Measurements from ENCODE around the gene PRC1.

PRC1 gene

DNA sequence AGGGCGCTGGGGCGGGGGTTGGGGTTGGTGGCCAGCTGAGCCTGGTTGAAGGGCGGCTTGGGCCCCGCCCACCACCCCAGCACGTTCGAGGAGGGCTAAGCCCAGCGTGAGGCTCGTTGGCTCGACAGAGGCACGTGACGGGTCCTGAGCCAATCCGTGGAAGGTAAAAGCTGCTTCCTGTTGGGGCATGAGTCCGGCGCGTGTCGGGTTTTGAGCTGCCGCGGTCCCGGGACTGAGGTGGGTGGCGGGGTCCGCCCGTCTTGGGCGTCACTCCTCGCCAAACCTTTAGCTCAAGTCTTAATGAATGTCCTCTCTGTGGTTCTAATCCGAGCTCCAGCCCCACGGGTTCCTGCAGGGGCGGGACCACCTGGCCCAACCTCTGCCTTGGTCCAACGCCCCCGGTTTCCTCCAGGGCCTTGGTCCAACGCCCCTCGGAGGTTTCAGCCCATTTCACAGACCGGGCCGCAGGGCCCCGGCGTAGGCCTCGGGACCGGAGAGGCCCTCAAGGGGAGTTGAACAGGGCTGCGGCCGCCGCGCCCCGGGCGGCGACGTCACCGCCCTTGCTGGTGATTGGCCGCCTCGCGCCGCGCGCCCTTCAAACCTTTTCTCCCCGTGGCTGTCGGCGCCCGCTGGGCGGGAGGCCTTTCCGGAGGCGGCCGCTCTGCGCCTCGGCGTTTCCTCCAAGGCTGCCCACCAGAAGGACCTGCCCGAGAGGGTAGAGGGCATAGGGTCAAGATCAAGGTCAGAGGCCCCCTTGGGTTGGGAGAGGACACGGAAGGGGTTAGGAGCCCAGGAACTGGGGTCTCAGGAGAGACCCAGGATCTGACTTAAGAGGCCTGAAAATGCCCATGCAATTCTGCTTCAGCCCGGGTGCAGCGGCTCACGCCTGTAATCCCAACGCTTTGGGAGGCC is 39.4 kb downstream of the PRC1 start, which contains the start of gene RCCD1:
RCCD1 (plus strand) TSS at position 173 of the 912 bp plus-strand sequence. CDS start 1,851 bp downstream, outside the sequence.
- FAIRE-seq: no peak

DNA sequence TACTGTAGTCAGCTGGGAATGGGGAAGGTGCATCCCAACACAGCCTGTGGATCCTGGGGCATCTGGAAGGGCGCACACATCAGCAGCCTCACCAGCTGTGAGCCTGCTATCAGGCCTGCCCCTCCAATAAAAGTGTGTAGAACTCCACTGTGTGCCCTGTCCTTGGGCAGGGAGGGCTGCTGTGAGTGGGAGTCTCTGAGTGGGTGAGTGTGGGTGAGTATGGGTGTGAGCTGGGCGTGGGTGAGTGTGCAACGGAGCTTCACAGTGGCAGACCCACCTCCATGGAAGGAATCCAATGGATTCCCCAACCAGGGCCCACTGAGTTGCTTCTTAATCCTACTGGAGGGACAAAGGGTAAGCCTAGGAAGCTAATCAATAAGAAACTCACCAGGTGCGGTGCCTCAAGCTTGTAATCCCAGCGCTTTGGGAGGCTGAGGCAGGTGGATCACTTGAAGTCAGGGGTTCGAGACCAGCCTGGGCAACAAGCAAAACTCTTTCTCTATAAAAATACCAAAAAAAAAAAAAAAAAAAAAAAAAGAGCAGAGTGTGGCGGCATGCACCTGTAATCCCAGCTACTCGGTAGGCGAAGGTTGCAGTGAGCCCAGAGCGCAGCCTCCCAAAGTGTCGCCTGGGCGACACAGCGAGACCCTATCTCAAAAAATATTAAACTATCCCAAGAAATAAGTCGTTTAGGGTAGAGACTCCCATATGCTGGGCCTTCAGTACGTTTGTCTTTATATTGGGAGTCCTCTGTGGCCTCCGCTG is 40.2 kb downstream of the PRC1 start:
- no peak for FAIRE-seq

DNA sequence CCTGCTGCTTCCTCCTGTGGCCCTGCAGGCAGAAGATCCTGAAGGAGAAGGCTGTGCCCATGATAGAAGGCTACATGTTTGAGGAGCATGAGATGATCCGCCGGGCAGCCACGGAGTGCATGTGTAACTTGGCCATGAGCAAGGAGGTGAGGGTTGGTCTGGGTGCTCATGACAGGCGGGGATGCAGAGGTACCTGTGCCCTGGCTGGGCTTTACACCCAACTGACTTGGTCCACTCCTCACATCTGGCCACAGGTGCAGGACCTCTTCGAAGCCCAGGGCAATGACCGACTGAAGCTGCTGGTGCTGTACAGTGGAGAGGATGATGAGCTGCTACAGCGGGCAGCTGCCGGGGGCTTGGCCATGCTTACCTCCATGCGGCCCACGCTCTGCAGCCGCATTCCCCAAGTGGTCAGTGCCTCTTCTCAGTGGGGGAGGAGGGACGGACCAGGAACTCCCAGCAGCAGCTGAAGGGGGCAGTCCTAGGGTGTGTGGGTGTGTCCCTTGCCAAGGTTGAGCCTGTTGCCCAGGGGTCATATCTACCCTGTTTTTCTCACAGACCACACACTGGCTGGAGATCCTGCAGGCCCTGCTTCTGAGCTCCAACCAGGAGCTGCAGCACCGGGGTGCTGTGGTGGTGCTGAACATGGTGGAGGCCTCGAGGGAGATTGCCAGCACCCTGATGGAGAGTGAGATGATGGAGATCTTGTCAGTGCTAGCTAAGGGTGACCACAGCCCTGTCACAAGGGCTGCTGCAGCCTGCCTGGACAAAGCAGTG is 41.2 kb downstream of the PRC1 start:
- FAIRE-seq: no peak

DNA sequence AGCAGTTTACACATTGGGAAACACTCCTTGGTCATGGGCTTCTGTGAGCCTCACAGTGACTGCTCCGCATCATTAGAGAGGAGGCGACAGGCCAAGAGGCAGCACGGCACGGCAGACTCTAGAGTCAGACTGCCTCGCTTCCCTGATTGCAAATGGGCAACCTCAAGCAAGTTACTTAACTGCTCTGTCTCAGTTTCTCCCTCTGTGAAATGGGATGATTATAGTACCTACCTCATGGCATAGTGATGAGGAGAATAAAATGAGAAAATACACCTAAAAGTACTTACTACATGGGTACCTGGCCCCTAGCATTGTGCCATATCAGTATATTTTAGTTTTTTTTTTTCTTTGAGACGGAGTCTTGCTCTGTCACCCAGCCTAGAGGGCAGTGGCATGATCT is 43.7 kb downstream of the PRC1 start:
- no peak for FAIRE-seq

DNA sequence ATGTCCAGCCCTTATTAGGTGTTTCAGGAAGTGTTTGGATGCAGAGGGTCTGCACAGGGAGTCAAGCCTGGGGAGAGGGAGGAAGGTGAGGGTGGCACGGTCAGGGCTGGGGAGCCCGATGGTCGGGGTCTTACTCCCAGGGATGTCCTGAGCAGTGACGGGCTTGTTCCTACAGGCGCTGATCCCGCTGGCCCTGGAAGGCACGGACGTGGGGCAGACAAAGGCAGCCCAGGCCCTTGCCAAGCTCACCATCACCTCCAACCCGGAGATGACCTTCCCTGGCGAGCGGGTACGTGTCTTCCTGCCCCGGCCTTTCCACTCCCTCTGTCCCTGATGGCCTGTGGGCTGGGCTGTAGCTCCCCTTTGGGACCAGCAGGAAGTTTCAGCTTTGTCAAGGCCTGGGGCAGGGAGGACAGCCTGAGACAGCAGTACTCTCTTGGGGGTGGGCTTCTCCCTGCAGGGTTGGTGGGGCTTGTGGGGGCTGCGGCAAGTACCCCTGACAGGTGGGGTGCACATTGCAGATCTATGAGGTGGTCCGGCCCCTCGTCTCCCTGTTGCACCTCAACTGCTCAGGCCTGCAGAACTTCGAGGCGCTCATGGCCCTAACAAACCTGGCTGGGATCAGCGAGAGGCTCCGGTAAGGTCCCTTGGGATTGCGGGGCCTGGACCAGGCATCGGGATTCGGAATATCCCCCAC is 44.2 kb downstream of the PRC1 start:
- no peak for FAIRE-seq

DNA sequence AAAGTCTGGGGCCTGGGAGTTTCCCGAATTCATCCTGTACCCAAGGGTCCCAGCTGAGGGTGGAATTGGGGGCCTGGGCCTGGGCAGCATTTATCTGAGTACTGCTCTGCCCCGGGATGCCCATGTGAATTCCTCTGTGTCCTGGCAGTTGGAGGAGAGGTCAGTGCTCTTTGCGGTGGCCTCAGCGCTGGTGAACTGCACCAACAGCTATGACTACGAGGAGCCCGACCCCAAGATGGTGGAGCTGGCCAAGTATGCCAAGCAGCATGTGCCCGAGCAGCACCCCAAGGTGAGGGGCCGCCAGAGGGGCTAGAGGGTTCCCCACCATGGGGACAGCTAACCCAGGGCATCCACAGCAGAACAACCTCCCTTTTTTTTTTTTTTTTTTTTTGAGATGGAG is 45.8 kb downstream of the PRC1 start:
- no peak for FAIRE-seq

DNA sequence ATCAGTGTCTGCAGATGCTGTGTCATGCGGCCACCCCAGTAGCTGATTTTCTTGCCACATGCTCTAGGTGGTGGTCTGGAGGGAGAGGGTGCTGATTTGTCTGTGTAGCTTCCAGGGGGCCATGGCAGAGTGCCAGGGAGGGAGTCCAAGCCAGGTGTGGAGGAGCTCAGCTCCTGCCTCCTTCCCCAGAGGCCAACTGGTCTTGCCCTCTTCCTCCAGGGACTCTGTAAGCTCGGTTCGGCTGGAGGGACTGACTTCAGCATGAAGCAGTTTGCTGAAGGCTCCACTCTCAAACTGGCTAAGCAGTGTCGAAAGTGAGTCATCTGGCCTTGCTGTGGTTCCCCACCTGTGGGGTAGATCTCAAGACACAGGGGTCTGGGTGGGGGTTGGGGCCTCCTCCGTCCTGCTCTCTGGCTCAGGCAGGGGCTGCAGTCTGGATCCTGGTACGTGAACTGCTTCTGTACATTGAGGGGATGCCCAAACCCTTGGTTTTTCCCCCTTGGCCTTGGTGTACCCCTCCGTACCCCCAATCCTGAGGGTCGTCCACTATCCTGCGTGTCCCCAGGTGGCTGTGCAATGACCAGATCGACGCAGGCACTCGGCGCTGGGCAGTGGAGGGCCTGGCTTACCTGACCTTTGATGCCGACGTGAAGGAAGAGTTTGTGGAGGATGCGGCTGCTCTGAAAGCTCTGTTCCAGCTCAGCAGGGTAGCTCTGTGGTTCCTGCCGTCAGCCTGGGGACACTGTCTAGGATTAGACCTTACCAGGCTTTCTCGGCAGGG is 46.6 kb downstream of the PRC1 start:
- no peak for FAIRE-seq

DNA sequence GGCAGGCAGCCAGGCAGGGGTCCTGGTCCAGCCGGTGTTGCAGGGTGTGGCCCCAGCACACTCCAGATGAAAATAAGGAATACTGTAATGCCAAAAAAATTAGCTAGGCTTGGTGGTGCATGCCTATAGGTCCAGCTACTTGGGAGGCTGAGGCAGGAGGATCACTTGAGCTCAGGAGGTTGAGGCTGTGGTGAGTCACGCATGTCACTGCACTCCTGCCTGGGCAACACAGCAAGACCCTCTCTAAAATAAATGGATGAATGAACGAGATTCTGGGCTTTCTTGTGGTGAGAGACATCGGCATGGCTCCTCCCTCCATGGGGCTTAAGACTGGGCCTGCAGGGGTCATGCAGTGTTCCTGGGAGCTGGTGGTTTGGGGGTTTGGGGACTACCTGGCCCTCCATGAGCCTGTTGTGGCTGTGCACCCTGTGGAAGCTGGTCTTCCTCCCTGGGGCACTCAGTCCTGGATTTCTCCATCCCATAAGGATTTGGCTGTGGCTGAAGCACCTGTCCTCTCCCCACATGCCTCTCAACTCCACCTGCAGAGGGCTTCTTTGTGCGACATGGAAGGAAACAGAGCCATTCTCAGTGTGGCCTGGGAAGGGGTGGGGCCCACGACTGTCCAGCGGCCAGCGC is 47.3 kb downstream of the PRC1 start:
- no peak for FAIRE-seq

DNA sequence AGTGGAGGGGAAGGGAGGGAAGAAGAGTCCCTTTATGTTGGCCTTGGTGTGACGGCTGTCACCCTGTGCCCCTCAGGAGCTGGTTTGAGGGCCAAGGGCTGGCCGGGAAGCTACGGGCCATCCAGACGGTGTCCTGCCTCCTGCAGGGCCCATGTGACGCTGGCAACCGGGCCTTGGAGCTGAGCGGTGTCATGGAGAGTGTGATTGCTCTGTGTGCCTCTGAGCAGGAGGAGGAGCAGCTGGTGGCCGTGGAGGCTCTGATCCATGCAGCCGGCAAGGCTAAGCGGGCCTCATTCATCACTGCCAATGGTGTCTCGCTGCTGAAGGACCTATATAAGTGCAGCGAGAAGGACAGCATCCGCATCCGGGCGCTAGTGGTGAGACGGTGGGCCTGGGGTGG is 47.8 kb downstream of the PRC1 start:
- FAIRE-seq: no peak

DNA sequence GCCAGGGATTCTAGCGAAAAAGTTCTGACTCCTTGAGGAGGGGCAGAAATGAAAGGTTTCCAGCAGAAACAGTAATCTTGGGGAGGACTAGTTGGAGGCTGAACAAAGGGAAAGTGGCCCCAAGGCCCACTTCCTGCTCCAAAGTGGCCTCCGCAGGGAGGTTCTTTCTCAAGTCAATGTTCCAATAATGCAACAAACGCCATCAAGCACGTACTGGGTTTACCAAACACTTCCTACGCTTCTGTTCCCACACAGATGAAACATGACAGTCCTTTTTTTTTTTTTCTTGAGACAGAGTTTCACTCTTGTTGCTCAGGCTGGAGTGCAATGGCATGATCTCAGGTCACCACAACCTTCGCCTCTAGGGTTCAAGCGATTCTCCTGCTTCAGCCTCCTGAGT is 49.2 kb downstream of the PRC1 start:
- no peak for FAIRE-seq

DNA sequence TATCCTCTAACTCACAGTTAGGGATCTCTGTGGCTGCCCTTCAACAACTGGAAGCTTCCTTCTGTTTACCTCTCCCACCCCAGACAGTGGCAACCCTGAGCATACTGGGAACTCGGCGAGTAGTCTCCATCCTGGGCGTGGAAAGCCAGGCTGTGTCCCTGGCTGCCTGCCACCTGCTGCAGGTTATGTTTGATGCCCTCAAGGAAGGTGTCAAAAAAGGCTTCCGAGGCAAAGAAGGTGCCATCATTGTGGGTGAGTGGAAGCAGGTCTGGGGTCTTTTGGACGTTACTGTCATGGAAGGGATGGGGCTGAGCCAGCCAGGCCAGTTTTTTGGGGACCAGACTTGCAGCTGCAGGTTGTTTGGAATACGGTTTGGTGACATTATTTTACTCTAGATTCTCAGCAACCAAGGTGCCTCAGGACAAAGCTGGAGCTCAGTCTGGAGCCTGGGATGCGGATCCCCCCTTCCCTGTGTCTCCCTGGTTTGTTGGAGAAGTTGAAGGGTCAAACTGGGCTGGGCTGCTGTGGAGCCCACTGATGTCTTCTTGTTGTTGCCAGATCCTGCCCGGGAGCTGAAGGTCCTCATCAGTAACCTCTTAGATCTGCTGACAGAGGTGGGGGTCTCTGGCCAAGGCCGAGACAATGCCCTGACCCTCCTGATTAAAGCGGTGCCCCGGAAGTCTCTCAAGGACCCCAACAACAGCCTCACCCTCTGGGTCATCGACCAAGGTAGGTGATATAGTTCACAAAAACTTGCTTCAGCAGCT is 51.8 kb downstream of the PRC1 start:
- FAIRE-seq: no peak

DNA sequence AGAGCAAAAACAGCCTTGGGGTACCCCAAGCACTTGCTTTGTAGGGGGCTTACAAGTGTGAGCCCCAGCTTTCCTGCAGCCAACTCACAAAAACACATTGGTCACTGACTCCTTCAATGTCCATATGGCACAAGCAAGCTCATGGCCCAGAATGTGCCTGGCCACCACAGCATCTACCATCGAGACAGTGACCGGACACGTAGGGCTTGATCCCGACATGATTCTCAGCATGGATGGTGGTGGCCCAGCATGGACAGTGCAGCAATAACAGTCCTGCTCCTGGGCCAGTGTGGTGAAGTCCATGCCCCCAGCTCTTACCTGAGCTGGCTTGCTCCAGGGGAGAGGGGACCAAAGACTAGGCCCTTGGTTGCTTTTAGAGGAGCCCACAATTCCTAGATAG is 53.3 kb downstream of the PRC1 start:
- no peak for FAIRE-seq

DNA sequence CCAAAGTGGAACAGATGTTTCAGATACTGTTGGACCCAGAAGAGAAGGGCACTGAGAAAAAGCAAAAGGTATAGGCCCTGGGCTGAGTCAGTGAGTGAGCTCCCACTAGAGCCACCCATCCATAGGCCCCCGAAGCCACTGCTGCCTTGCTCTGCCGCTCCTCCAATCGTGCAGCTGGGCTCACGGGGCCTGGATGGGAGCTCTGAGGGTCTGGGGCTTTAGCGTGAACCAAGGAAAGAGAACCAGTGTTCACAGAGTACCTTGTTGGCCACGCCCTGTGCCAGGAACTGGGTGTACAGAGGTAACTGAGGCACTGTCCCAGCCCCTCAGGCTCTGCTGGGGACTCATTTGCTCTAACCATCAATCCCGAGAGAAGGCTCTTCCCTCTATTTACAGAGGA is 54.6 kb downstream of the PRC1 start:
- FAIRE-seq: no peak

DNA sequence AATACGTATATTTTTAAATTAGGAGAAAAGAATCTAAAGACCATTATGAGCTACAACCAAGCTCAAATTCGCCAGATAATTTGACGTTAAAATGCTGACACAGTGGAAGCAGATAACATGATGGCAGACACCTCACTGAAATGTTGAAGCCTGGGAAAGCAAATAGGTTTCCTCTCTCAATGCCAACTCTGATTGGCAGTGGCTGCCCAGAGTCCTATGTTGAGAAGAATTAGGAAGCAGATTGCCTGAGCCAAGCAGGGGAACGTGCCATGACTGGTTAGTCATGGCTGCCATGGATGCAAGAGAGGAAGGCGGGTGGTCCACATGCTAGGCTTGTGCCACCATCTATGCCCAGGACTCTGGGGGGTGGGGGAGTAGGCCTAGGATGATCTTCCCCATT is 56.1 kb downstream of the PRC1 start:
- FAIRE-seq: no peak

DNA sequence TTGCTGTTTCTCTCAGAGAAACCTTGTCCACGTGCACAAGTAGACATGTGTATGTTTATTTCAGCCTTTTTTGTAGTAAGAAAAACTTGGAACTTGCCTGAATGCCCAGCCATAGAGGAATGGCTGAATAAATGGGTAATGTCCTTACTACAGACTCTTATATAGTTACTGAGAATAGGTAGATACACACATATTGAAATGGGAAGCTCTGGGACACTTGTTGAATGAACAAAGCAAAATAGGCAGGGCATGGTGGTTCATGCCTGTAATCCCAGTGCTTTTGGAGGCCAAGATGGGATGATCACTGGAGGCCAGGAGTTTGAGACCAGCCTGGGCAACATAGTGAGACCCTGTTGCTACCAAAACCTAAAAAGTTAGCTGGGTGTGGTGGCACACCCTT is 57.5 kb downstream of the PRC1 start:
- no peak for FAIRE-seq

DNA sequence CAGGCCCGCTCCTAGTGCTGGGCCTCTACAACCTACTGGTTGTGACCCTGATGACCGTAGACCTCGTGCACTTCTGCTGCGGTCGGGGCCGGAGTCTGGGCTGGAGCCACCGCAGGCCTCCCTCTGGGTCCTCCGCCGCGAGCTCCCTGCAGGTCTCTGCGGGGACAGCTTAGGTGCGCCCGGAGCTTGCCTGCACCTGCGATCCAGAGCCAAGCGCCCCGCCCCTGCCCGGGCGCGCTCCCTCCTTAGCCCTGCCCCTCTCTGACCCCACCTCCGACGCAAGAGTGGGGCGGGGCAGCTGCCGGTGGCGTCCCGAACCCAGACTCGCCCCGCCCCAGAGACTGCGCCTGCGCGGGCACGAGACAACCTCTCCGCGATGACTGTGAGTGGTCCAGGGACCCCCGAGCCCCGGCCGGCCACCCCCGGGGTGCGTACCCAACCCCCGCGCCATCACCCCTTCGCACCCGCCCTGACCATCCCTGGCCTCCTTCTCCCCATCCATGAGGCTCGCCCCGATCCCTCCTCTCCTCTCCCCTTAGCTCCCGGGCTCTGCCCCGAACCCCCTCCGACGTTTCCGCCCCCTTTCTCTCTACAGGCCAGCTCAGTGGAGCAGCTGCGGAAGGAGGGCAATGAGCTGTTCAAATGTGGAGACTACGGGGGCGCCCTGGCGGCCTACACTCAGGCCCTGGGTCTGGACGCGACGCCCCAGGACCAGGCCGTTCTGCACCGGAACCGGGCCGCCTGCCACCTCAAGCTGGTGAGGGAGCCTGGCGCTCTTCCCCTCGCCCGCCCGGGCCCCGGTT is 59.2 kb downstream of the PRC1 start, which contains the start of gene UNC45A:
UNC45A (plus strand) TSS at position 337 of the 803 bp plus-strand sequence; CDS start at position 377, 40 bp downstream.
- FAIRE-seq: no peak

DNA sequence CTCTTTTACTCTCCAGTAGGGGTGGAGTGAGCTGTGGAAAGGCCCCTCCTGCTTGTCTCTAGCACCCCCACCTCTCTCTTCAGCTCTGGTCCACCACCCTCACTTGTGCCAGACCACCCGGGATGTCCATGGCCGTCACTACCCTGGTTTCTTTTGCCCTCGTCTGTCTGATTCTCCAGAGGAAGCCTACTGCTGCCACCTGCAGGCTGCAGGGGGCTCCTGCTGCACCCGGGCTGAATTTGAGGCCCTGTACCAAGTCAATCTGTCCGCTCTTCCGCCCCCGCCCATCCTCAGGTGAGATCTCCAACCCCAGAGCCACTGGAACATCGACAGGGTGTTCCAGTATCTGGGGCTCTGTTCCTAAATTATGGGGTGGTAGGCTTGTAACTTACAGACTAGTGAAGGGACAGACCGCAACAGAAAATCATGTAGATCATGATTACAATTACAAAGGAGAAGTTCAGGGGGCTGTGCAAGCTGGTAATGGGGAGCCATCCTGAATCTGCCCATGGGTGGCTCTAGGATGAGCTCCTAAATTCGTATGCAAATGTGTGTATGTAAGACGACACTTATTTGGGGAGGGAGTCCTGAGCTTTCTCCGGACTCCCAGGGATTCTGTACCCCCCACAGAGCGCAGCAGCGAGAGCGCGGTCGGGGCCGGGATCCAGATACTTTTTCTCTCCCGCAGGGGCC is 59.9 kb downstream of the PRC1 start:
- FAIRE-seq: no peak

DNA sequence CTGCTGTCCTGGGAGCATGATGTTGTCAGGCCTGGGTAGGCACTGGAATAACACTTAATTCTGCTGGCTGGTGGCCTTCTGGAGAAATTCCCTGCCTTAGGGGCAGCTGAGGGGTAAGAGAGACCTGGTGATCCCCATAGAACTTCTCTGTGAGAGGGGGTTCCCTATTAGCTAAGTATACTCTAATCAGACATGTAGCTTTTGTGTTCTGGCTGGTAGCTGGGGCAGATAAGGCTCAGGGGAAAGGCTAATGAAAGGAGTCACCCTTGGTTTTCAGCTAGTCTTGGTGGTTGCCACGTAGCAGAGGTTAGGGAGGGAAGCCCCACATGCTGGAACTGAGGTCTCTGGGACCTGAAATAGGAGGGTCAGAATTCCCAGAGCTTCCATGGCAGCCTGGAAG is 61.0 kb downstream of the PRC1 start:
- no peak for FAIRE-seq

DNA sequence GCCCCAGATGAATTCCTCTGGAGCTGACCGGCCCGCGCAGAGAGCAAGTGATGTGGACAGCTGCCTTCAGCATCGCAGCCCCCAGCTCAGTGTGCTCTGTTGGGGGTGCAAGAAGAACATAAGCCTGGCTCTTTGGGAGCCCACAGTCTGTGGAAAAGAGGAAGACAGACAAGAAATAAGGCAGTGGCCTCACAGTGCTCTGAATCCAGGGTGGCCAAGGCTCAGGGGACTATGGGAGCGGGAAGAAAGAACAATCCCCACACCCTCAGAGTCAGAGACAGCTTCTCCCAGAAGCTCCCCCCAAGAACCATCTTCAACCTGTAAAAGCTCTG is 61.7 kb downstream of the PRC1 start:
- no peak for FAIRE-seq

All from colon (tissue), 2 donors.